Measurements from ENCODE around the gene ALDH3B1.

- peak; percentile 26 to 54 for TF ChIP-seq CTCF (conservative IDR thresholded peaks at IDR 0.05 in 1 of 2, IDR thresholded peaks at IDR 0.05 in 1 of 2; ENCODE audit: low read depth in 1 of 2, low read length in 2 of 2)
- TF ChIP-seq EZH2 (IDR thresholded peaks at IDR 0.05; ENCODE audit: low read length, missing control alignments): no peak
Measured at GRCh38 chr11:68020575-68020974, 10.4 kb downstream of the ALDH3B1 start.
